ENCODE data around the gene FIGN. TPM values are rescaled to one million over a fixed set of nuclear protein-coding genes. Genes with fewer than 3 reads are reported as not detected.

Gene FIGN
- total RNA-seq, 1 donor: 2.5 TPM

- no peak for DNase-seq (ENCODE audit: insufficient read length, low spot score, missing footprints)
- no peak overlapping the region for H2AFZ ChIP-seq (ENCODE audit: low read length)
- H3K4me3 ChIP-seq (ENCODE audit: insufficient read depth, low read length): no peak overlapping the region
- H4K20me1 ChIP-seq (ENCODE audit: insufficient read depth, low read length): no peaks in the 10 kb centered on the region
- no peak overlapping the region for H3K4me2 ChIP-seq (ENCODE audit: insufficient read depth, low read length)
- H3K27me3 ChIP-seq (ENCODE audit: insufficient read depth, low read length): no peaks in the 10 kb centered on the region
- TF ChIP-seq, protein P1, sequence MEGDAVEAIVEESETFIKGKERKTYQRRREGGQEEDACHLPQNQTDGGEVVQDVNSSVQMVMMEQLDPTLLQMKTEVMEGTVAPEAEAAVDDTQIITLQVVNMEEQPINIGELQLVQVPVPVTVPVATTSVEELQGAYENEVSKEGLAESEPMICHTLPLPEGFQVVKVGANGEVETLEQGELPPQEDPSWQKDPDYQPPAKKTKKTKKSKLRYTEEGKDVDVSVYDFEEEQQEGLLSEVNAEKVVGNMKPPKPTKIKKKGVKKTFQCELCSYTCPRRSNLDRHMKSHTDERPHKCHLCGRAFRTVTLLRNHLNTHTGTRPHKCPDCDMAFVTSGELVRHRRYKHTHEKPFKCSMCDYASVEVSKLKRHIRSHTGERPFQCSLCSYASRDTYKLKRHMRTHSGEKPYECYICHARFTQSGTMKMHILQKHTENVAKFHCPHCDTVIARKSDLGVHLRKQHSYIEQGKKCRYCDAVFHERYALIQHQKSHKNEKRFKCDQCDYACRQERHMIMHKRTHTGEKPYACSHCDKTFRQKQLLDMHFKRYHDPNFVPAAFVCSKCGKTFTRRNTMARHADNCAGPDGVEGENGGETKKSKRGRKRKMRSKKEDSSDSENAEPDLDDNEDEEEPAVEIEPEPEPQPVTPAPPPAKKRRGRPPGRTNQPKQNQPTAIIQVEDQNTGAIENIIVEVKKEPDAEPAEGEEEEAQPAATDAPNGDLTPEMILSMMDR (IDR thresholded peaks at IDR 0.05; ENCODE audit: extremely low read depth, low read depth, low read length): peak; percentile 12
- H3K27ac ChIP-seq (ENCODE audit: low read depth, low read length): no peak overlapping the region
- peaks cover 4% of the 10 kb centered on the region for H3K4me1 ChIP-seq (ENCODE audit: insufficient read depth, low read length)
- H3K36me3 ChIP-seq (ENCODE audit: insufficient read depth, low read length): no peaks in the 10 kb centered on the region
- H3K79me2 ChIP-seq (ENCODE audit: insufficient read depth, low read length): no peaks in the 10 kb centered on the region
- no peaks in the 10 kb centered on the region for H3K9me3 ChIP-seq (ENCODE audit: low read depth, low read length)
These were observed 91.6 kb downstream of the FIGN start for GRCh38 chr2:163644238-163644637.

- no peak overlapping the region for H3K4me2 ChIP-seq (ENCODE audit: insufficient read depth, low read length)
- TF ChIP-seq, protein P1 (IDR thresholded peaks at IDR 0.05; ENCODE audit: extremely low read depth, low read depth, low read length): no peak
- no peaks in the 10 kb centered on the region for H3K27me3 ChIP-seq (ENCODE audit: insufficient read depth, low read length)
- peaks cover 4% of the 10 kb centered on the region for H3K4me1 ChIP-seq (ENCODE audit: insufficient read depth, low read length)
- no peak for DNase-seq (ENCODE audit: insufficient read length, low spot score, missing footprints)
- H2AFZ ChIP-seq (ENCODE audit: low read length): no peak overlapping the region
- H3K9me3 ChIP-seq (ENCODE audit: low read depth, low read length): no peaks in the 10 kb centered on the region
- no peak overlapping the region for H3K4me3 ChIP-seq (ENCODE audit: insufficient read depth, low read length)
- H3K27ac ChIP-seq (ENCODE audit: low read depth, low read length): no peak overlapping the region
- no peaks in the 10 kb centered on the region for H4K20me1 ChIP-seq (ENCODE audit: insufficient read depth, low read length)
- no peaks in the 10 kb centered on the region for H3K79me2 ChIP-seq (ENCODE audit: insufficient read depth, low read length)
- no peaks in the 10 kb centered on the region for H3K36me3 ChIP-seq (ENCODE audit: insufficient read depth, low read length)
These were observed 93.8 kb downstream of the FIGN start for GRCh38 chr2:163641986-163642385.

DNA sequence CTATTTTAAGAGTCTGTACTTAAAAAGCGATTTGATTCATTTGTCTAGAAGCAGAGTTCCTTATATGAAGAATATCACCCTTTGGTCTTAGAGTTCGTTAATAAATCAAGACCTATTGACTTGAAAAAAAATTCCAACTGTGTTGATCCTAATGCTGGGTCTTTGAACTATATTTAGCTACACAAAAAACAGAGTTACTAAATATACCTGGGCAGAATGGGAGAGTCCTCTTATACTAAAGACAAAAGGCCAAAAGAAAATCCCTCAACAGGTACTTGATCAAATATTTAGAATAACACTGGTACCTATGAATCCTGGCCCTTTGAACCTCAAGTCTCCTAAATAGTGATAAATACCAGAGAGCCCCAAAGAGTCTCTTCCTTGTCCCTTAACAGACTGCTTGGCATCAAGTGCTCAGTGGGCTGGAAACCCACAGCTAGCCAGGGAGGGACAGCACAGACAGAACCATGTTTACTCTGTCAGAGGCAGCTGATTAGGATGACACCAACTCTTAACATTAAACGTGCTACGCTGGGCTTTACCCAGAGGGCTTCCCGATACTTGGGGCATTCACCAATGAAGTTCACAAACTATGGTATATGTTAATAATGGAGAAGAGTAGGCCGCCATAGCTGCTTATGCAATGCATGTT, 95.1 kb downstream of the FIGN start:
- TF ChIP-seq, protein P1 (IDR thresholded peaks at IDR 0.05; ENCODE audit: extremely low read depth, low read depth, low read length): no peak

GRCh38 chr2:163637871-163638270, 97.9 kb downstream of the FIGN start:
- Histone ChIP-seq H2AFZ (ENCODE audit: low read length) (no peak overlapping the region), H3K4me1 (ENCODE audit: insufficient read depth, low read length) (peaks cover 4% of the 10 kb centered on the region), H3K4me3 (ENCODE audit: insufficient read depth, low read length) (no peak overlapping the region), H3K9me3 (ENCODE audit: low read depth, low read length) (no peaks in the 10 kb centered on the region), H4K20me1 (ENCODE audit: insufficient read depth, low read length) (no peaks in the 10 kb centered on the region), H3K27ac (ENCODE audit: low read depth, low read length) (no peak overlapping the region), H3K4me2 (ENCODE audit: insufficient read depth, low read length) (no peak overlapping the region), H3K36me3 (ENCODE audit: insufficient read depth, low read length) (no peaks in the 10 kb centered on the region), H3K79me2 (ENCODE audit: insufficient read depth, low read length) (no peaks in the 10 kb centered on the region), H3K27me3 (ENCODE audit: insufficient read depth, low read length) (no peaks in the 10 kb centered on the region)
- TF ChIP-seq, protein P1 (IDR thresholded peaks at IDR 0.05; ENCODE audit: extremely low read depth, low read depth, low read length): no peak
- no peak for DNase-seq (ENCODE audit: insufficient read length, low spot score, missing footprints)

More for the DNA sequence above, 95.1 kb downstream of the FIGN start:
- Histone ChIP-seq H3K4me3 (ENCODE audit: insufficient read depth, low read length) (no peak overlapping the region), H3K4me1 (ENCODE audit: insufficient read depth, low read length) (peaks cover 4% of the 10 kb centered on the region), H4K20me1 (ENCODE audit: insufficient read depth, low read length) (no peaks in the 10 kb centered on the region), H3K9me3 (ENCODE audit: low read depth, low read length) (no peaks in the 10 kb centered on the region), H3K27ac (ENCODE audit: low read depth, low read length) (no peak overlapping the region), H3K27me3 (ENCODE audit: insufficient read depth, low read length) (no peaks in the 10 kb centered on the region), H2AFZ (ENCODE audit: low read length) (no peak overlapping the region), H3K36me3 (ENCODE audit: insufficient read depth, low read length) (no peaks in the 10 kb centered on the region), H3K79me2 (ENCODE audit: insufficient read depth, low read length) (no peaks in the 10 kb centered on the region), H3K4me2 (ENCODE audit: insufficient read depth, low read length) (no peak overlapping the region)
- DNase-seq (ENCODE audit: insufficient read length, low spot score, missing footprints): no peak
